Measurements from ENCODE around the gene CNOT3.
A peak's percentile ranks its signal among the peaks of the same experiment; 100 is the strongest.

Gene CNOT3

GRCh38 chr19:54151362-54152035, 13.9 kb downstream of the CNOT3 start:
- DNase-seq (ENCODE audit: low spot score) = no peak

- no peak for DNase-seq (ENCODE audit: low spot score)
Observed at GRCh38 chr19:54152267-54152666, 14.7 kb downstream of the CNOT3 start.

GRCh38 chr19:54152878-54153524, 15.4 kb downstream of the CNOT3 start:
- DNase-seq (ENCODE audit: low spot score) = no peak

GRCh38 chr19:54153731-54154326, 16.3 kb downstream of the CNOT3 start:
- DNase-seq (ENCODE audit: low spot score) = no peak

GRCh38 chr19:54154603-54155345, 17.2 kb downstream of the CNOT3 start:
- DNase-seq (ENCODE audit: low spot score) = no peak

GRCh38 chr19:54155694-54156093, 18.1 kb downstream of the CNOT3 start:
- DNase-seq (ENCODE audit: low spot score) = no peak

GRCh38 chr19:54156490-54156889, 18.9 kb downstream of the CNOT3 start:
- no peak for DNase-seq (ENCODE audit: low spot score)

GRCh38 chr19:54156953-54157352, 19.4 kb downstream of the CNOT3 start:
- DNase-seq (ENCODE audit: low spot score) = no peak

- DNase-seq (ENCODE audit: low spot score) = no peak
Observed at GRCh38 chr19:54158812-54159351, 21.3 kb downstream of the CNOT3 start.

- DNase-seq (ENCODE audit: low spot score) = peak; percentile 100
Observed at GRCh38 chr19:54159352-54160181, 22.0 kb downstream of the CNOT3 start, which contains the start of gene LENG1. Gene LENG1 (minus strand): TSS chr19:54159721. CDS start chr19:54159695, 26 bp downstream.

- no peak for DNase-seq (ENCODE audit: low spot score)
Observed at GRCh38 chr19:54160182-54160811, 22.7 kb downstream of the CNOT3 start.

GRCh38 chr19:54160854-54161253, 23.3 kb downstream of the CNOT3 start:
- DNase-seq (ENCODE audit: low spot score) = no peak

- DNase-seq (ENCODE audit: low spot score) = peak; percentile 91
Observed at GRCh38 chr19:54162241-54162805, 24.8 kb downstream of the CNOT3 start.

GRCh38 chr19:54162884-54163283, 25.3 kb downstream of the CNOT3 start:
- DNase-seq (ENCODE audit: low spot score) = no peak

GRCh38 chr19:54164369-54165068, 27.0 kb downstream of the CNOT3 start:
- peak; percentile 69 for DNase-seq (ENCODE audit: low spot score)

- DNase-seq (ENCODE audit: low spot score) = no peak
Observed at GRCh38 chr19:54165222-54165621, 27.7 kb downstream of the CNOT3 start.

- peak; percentile 84 for DNase-seq (ENCODE audit: low spot score)
Observed at GRCh38 chr19:54168174-54168917, 30.8 kb downstream of the CNOT3 start.

GRCh38 chr19:54169149-54169740, 31.7 kb downstream of the CNOT3 start:
- DNase-seq (ENCODE audit: low spot score) = no peak

Data from SW480 (cell line).